IMR-90 (cell line): ENCODE data around the gene MAGED2. TPM values are rescaled to one million over a fixed set of nuclear protein-coding genes. Genes with fewer than 3 reads are reported as not detected.

Experiments used
- ATAC-seq: fragments of 200-7000 bp; cut with Tn5 transposase; 2 replicates; pipeline ENCODE4 v1.9.1; 2020; ENCODE audit warnings: low read depth, mild to moderate bottlenecking, moderate library complexity
- BruUV-seq: library from RNA; stranded (reverse); fragments of 400-500 nt; replicated peaks from 2 replicates; lab custom pipeline; 2021; lab: Mats Ljungman, UMichigan
- CTCF ChIA-PET: fragments of 300-600 bp; formaldehyde crosslinking; extraction: SDS; loops from one replicate; lab custom pipeline; 2021; ENCODE audit warnings: antibody characterized with exemption; lab: Yijun Ruan, JAX
- POLR2A ChIA-PET: fragments of 300-600 bp; sonication (Branson Sonifier 250); formaldehyde crosslinking; loops from one replicate; lab custom pipeline; 2022; ENCODE audit warnings: antibody characterized with exemption; ENCODE audit not compliant: unreplicated experiment; lab: Charles Lee
- DNase-seq: peaks from one replicate; pipeline ENCODE4 v3.0.0; 2013
- H2AFZ ChIP-seq: replicated peaks from 2 replicates; pipeline ENCODE3; 2013; ENCODE audit warnings: low read length, mild to moderate bottlenecking; ENCODE audit not compliant: poor library complexity
- H2AK5ac ChIP-seq: 2 replicates; pipeline ENCODE4 v1.6.1; 2013; ENCODE audit warnings: low read depth, low read length, inconsistent platforms
- H2AK9ac ChIP-seq: replicated peaks from 2 replicates; pipeline ENCODE3; 2013; ENCODE audit warnings: mild to moderate bottlenecking, low read depth, low read length, moderate library complexity; ENCODE audit not compliant: poor library complexity
- H2BK120ac ChIP-seq: 2 replicates; pipeline ENCODE4 v1.6.1; 2013; ENCODE audit warnings: low read depth, low read length, inconsistent platforms
- H2BK15ac ChIP-seq: 3 replicates; pipeline ENCODE4 v1.6.1; 2013; ENCODE audit warnings: low read depth, low read length, inconsistent platforms
- H2BK20ac ChIP-seq: 2 replicates; pipeline ENCODE4 v1.6.1; 2013; ENCODE audit warnings: low read depth, mild to moderate bottlenecking, inconsistent platforms, low read length, moderate library complexity
- H2BK5ac ChIP-seq: 2 replicates; pipeline ENCODE4 v1.6.1; 2013; ENCODE audit warnings: mild to moderate bottlenecking, low read depth, low read length, inconsistent platforms; ENCODE audit not compliant: poor library complexity, severe bottlenecking
- H3K14ac ChIP-seq: replicated peaks from 2 replicates; pipeline ENCODE4 v1.6.1; 2013; ENCODE audit warnings: low read depth, low read length, inconsistent platforms
- H3K18ac ChIP-seq: 2 replicates; pipeline ENCODE4 v1.6.1; 2013; ENCODE audit warnings: low read depth, low read length, control low read depth
- H3K23ac ChIP-seq: 2 replicates; pipeline ENCODE4 v1.6.1; 2013; ENCODE audit warnings: low read depth, low read length, inconsistent platforms
- H3K27ac ChIP-seq: 2 replicates; pipeline ENCODE4 v1.5.1; 2013; ENCODE audit warnings: mild to moderate bottlenecking, control low read depth, low read length; ENCODE audit not compliant: insufficient read depth
- H3K27me3 ChIP-seq: 2 replicates; pipeline ENCODE4 v1.6.1; 2013; ENCODE audit warnings: low read length; ENCODE audit not compliant: control insufficient read depth, insufficient read depth
- H3K36me3 ChIP-seq: 2 replicates; pipeline ENCODE4 v1.6.1; 2013; ENCODE audit warnings: low read length, mixed read lengths; ENCODE audit not compliant: control insufficient read depth, insufficient read depth
- H3K4ac ChIP-seq: 2 replicates; pipeline ENCODE4 v1.6.1; 2013; ENCODE audit warnings: low read depth, low read length, inconsistent platforms
- H3K4me1 ChIP-seq: 2 replicates; pipeline ENCODE4 v1.6.1; 2013; ENCODE audit warnings: low read length, mixed read lengths; ENCODE audit not compliant: control insufficient read depth, insufficient read depth
- H3K4me2 ChIP-seq: 2 replicates; pipeline ENCODE4 v1.6.1; 2013; ENCODE audit warnings: low read depth, mild to moderate bottlenecking, control low read depth, low read length, moderate library complexity
- H3K4me3 ChIP-seq: 2 replicates; pipeline ENCODE4 v1.5.1; 2013; ENCODE audit warnings: low read depth, mild to moderate bottlenecking, control low read depth, low read length, moderate library complexity; ENCODE audit not compliant: insufficient read depth
- H3K56ac ChIP-seq: 2 replicates; pipeline ENCODE4 v1.6.1; 2013; ENCODE audit warnings: low read length, inconsistent platforms; ENCODE audit not compliant: insufficient read depth; ENCODE audit errors: extremely low read depth
- H3K79me1 ChIP-seq, 2 experiments: 2 replicates each; pipeline ENCODE4 v1.6.1; 2013; ENCODE audit warnings: low read length in 2 of 2, inconsistent platforms in 1 of 2, low read depth in 1 of 2
- H3K9ac ChIP-seq: 2 replicates; pipeline ENCODE4 v1.6.1; 2013; ENCODE audit warnings: low read depth, low read length, control low read depth
- H3K9me1 ChIP-seq: 2 replicates; pipeline ENCODE4 v1.6.1; 2013; ENCODE audit warnings: low read length, inconsistent platforms; ENCODE audit not compliant: insufficient read depth
- H3K9me3 ChIP-seq: 2 replicates; pipeline ENCODE4 v1.6.1; 2013; ENCODE audit warnings: low read length; ENCODE audit not compliant: control insufficient read depth, insufficient read depth
- H4K20me1 ChIP-seq: 2 replicates; pipeline ENCODE4 v1.6.1; 2013; ENCODE audit warnings: low read length, inconsistent platforms; ENCODE audit not compliant: insufficient read depth
- H4K5ac ChIP-seq: 2 replicates; pipeline ENCODE4 v1.6.1; 2013; ENCODE audit warnings: mild to moderate bottlenecking, low read depth, low read length, control low read depth
- H4K8ac ChIP-seq, 2 experiments: 2 replicates each; pipeline ENCODE4 v1.6.1; 2013; ENCODE audit warnings: low read depth in 2 of 2, low read length in 2 of 2, control low read depth in 1 of 2, inconsistent platforms in 1 of 2
- H4K91ac ChIP-seq: 2 replicates; pipeline ENCODE4 v1.6.1; 2013; ENCODE audit warnings: low read depth, low read length, inconsistent platforms; ENCODE audit not compliant: insufficient read depth
- CEBPB ChIP-seq: IDR thresholded peaks from 2 replicates; pipeline ENCODE4 v1.6.1; 2012; ENCODE audit warnings: low read depth, low read length, improper control_type of control experiment
- FOS ChIP-seq: fragments of 150-350 bp; IDR thresholded peaks from 2 replicates; pipeline ENCODE4 v1.6.1; 2016; ENCODE audit warnings: low read depth, low read length
- MAFK ChIP-seq: IDR thresholded peaks from 2 replicates; pipeline ENCODE4 v1.6.1; 2012; ENCODE audit warnings: low read depth, low read length, improper control_type of control experiment
- POLR2A ChIP-seq: IDR thresholded peaks from 2 replicates; pipeline ENCODE4 v1.6.1; 2012; ENCODE audit warnings: mild to moderate bottlenecking, low read depth, low read length
- whole genome bisulfite sequencing, 2 experiments: methylation state at CpG; one replicate each; pipeline versions ENCODE4 v1.1.5 to v1.1.7; 2013; ENCODE audit warnings: missing lambda C conversion rate in 2 of 2; ENCODE audit not compliant: insufficient read length in 1 of 2; ENCODE audit errors: extremely low coverage in 2 of 2; 5-methylcytosine and 5-hydroxymethylcytosine counted together
- dilution Hi-C: fragments of 300-500 bp; cut with HindIII; formaldehyde crosslinking; loops from one replicate; pipeline ENCODE4 v1.14.3; 2018; ENCODE audit warnings: low sequenced_read_pairs; ENCODE audit not compliant: unreplicated experiment
- in situ Hi-C: fragments of 300-500 bp; cut with MboI; formaldehyde crosslinking; loops from 3 replicates; pipeline ENCODE4 v1.14.3; 2019; ENCODE audit warnings: low sequenced_read_pairs, inconsistent platforms, mixed read lengths
- intact Hi-C: fragments of 100-400 bp; cut with micrococcal nuclease; formaldehyde crosslinking; loops from 2 replicates; pipeline ENCODE4 v1.10.0; 2022
- polyA plus RNA-seq, 3 experiments: library from polyadenylated mRNA; depleted of rRNA; stranded (reverse); fragments of >200 nt; gene quantifications; 2 replicates each; pipeline ENCODE4 v1.2.3, GENCODE V29; 2012; ENCODE audit warnings: low replicate concordance in 1 of 3
- total RNA-seq: library from RNA; depleted of rRNA; stranded (reverse); fragments of >200 nt; gene quantifications from 2 replicates; pipeline ENCODE4 v1.2.3, GENCODE V29; 2012

The MAGED2 gene
- total and polyA plus RNA-seq, 2 of the 4 experiments (the other 2 are of a cell fraction) = 301 to 341 TPM

- no peaks in the 10 kb centered on the region for H3K4me1 ChIP-seq
- H2AFZ ChIP-seq = no peak overlapping the region
- ATAC-seq (no peak), DNase-seq (no peak)
- no peak overlapping the region for H2BK20ac ChIP-seq
- no peak overlapping the region for H3K4ac ChIP-seq
- TF ChIP-seq CEBPB = no peak
- TF ChIP-seq MAFK = no peak
- TF ChIP-seq POLR2A = no peak
- no peak for TF ChIP-seq FOS
- no peak overlapping the region for H3K9ac ChIP-seq
- no peak overlapping the region for H4K91ac ChIP-seq
- H3K56ac ChIP-seq = no peak overlapping the region
- H3K9me1 ChIP-seq = no peaks in the 10 kb centered on the region
- in situ Hi-C loops = no loop called here
- H3K18ac ChIP-seq = no peak overlapping the region
- no peak overlapping the region for H3K4me2 ChIP-seq
- no peak overlapping the region for H4K8ac ChIP-seq
- WGBS, 2 experiments = no CpG with 5 or more reads among the region's 1 CpG
- H2BK5ac ChIP-seq = no peak overlapping the region
- H3K27ac ChIP-seq = no peak overlapping the region
- dilution Hi-C loops = no loop called here
- H3K23ac ChIP-seq = no peak overlapping the region
- H4K20me1 ChIP-seq = no peaks in the 10 kb centered on the region
- no peak overlapping the region for H2BK15ac ChIP-seq
- POLR2A ChIA-PET = no interaction called here
- no peak overlapping the region for H2AK5ac ChIP-seq
- H3K27me3 ChIP-seq = peaks cover 21% of the 10 kb centered on the region
- no peaks in the 10 kb centered on the region for H3K9me3 ChIP-seq
- H3K36me3 ChIP-seq = no peaks in the 10 kb centered on the region
- no peaks in the 10 kb centered on the region for H3K79me1 ChIP-seq
- intact Hi-C loops = no loop called here
- CTCF ChIA-PET = no interaction called here
- H3K4me3 ChIP-seq = no peak overlapping the region
- H3K14ac ChIP-seq = no peak overlapping the region
- no peak overlapping the region for H2AK9ac ChIP-seq
- H2BK120ac ChIP-seq = no peak overlapping the region
- no peak overlapping the region for H4K5ac ChIP-seq
- BruUV-seq = no TSS peak
Observed at GRCh38 chrX:54794028-54794427, 13.5 kb upstream of the MAGED2 start.
